SK-N-SH (cell line): ENCODE results near the gene PSMB4.

Experiments
- CHD2 ChIP-seq: fragments of 150-350 bp; IDR thresholded peaks from 2 replicates; pipeline ENCODE4 v1.6.1; 2018; ENCODE audit warnings: low read length; ENCODE audit not compliant: partially characterized antibody
- CTCF ChIP-seq: fragments of 200-600 bp; sonication (generic); IDR thresholded peaks from 2 replicates; pipeline ENCODE4 v1.6.1; 2017; ENCODE audit warnings: antibody characterized with exemption, mild to moderate bottlenecking, moderate library complexity
- FOXM1 ChIP-seq: IDR thresholded peaks from 2 replicates; pipeline ENCODE4 v1.4.0; 2012; ENCODE audit warnings: low read depth, mild to moderate bottlenecking
- IRF3 ChIP-seq: fragments of 150-350 bp; IDR thresholded peaks from 2 replicates; pipeline ENCODE4 v1.6.1; 2016; ENCODE audit warnings: mild to moderate bottlenecking, low read depth, low read length
- JUND ChIP-seq: IDR thresholded peaks from 2 replicates; pipeline ENCODE4 v1.4.0; 2012
- MAX ChIP-seq: IDR thresholded peaks from 2 replicates; pipeline ENCODE4 v1.4.0; 2012; ENCODE audit warnings: low read depth
- POLR2AphosphoS5 ChIP-seq: IDR thresholded peaks from 2 replicates; pipeline ENCODE4 v1.6.1; 2012; ENCODE audit warnings: low read depth, low read length
- RAD21 ChIP-seq: IDR thresholded peaks from 2 replicates; pipeline ENCODE4 v1.6.1; 2012; ENCODE audit warnings: mild to moderate bottlenecking, low read length
- REST ChIP-seq: IDR thresholded peaks from 2 replicates; pipeline ENCODE4 v1.6.1; 2012; ENCODE audit warnings: mild to moderate bottlenecking, low read depth, low read length, moderate library complexity
- RXRA ChIP-seq: IDR thresholded peaks from 2 replicates; pipeline ENCODE4 v1.4.0; 2012; ENCODE audit warnings: low read depth, mild to moderate bottlenecking, borderline replicate concordance
- SMC3 ChIP-seq: IDR thresholded peaks from 2 replicates; pipeline ENCODE4 v1.6.1; 2012; ENCODE audit warnings: low read depth, low read length, improper control_type of control experiment
- TCF12 ChIP-seq: IDR thresholded peaks from 2 replicates; pipeline ENCODE4 v1.4.0; 2012
- TEAD4 ChIP-seq: IDR thresholded peaks from 2 replicates; pipeline ENCODE4 v1.4.0; 2012; ENCODE audit warnings: mild to moderate bottlenecking, borderline replicate concordance; ENCODE audit not compliant: insufficient read depth
- USF1 ChIP-seq: IDR thresholded peaks from 2 replicates; pipeline ENCODE4 v1.4.0; 2012; ENCODE audit warnings: low read depth, borderline replicate concordance

- TF ChIP-seq RAD21 = no peak
- TF ChIP-seq CTCF = no peak
- no peak for TF ChIP-seq FOXM1
- TF ChIP-seq REST = no peak
- TF ChIP-seq POLR2AphosphoS5 = no peak
- no peak for TF ChIP-seq CHD2
- TF ChIP-seq IRF3 = no peak
- no peak for TF ChIP-seq TEAD4
- TF ChIP-seq RXRA = no peak
- TF ChIP-seq TCF12 = no peak
- TF ChIP-seq USF1 = no peak
- no peak for TF ChIP-seq MAX
- no peak for TF ChIP-seq SMC3
- TF ChIP-seq JUND = no peak
Observed at GRCh38 chr1:151367658-151368392, 31.5 kb upstream of the PSMB4 start.
